SK-N-SH treated with all-trans-retinoic acid at 6 μM for 48 hours (cell line): Measurements from ENCODE around the gene EBLN2.
A peak's percentile ranks its signal among the peaks of the same experiment; 100 is the strongest.

Experiments
- ATAC-seq: fragments of 200-7000 bp; cut with Tn5 transposase; 3 replicates; pipeline ENCODE4 v1.9.1; 2020; ENCODE audit warnings: mild to moderate bottlenecking, moderate library complexity
- ARNTL ChIP-seq: fragments of 450-650 bp; formaldehyde crosslinking; IDR thresholded peaks from 2 replicates; pipeline ENCODE4 v1.5.0; 2020; ENCODE audit warnings: low read depth, mild to moderate bottlenecking, moderate library complexity, borderline replicate concordance
- BACH2 ChIP-seq: fragments of 250-450 bp; sonication (Bioruptor Pico); IDR thresholded peaks from 2 replicates; pipeline ENCODE4 v1.9.0; 2021; ENCODE audit warnings: mild to moderate bottlenecking, borderline replicate concordance
- CREB5 ChIP-seq: fragments of 250-450 bp; sonication (Bioruptor Pico); IDR thresholded peaks from 2 replicates; pipeline ENCODE4 v1.5.1; 2020; ENCODE audit warnings: low read depth, mild to moderate bottlenecking, moderate library complexity
- CSDC2 ChIP-seq: fragments of 250-450 bp; sonication (Bioruptor Pico); IDR thresholded peaks from 2 replicates; pipeline ENCODE4 v1.5.0; 2020; ENCODE audit warnings: mild to moderate bottlenecking, moderate library complexity
- ESRRG ChIP-seq: fragments of 250-450 bp; sonication (Bioruptor Pico); IDR thresholded peaks from 2 replicates; pipeline ENCODE4 v1.6.1; 2021; ENCODE audit warnings: mild to moderate bottlenecking
- GLIS3 ChIP-seq: fragments of 250-450 bp; sonication (Bioruptor Pico); IDR thresholded peaks from 2 replicates; pipeline ENCODE4 v1.5.0; 2020; ENCODE audit warnings: mild to moderate bottlenecking, moderate library complexity
- ISL1 ChIP-seq: fragments of 250-450 bp; sonication (Bioruptor Pico); IDR thresholded peaks from 2 replicates; pipeline ENCODE4 v2.1.2; 2022; ENCODE audit warnings: mild to moderate bottlenecking, moderate library complexity
- PATZ1 ChIP-seq: fragments of 250-450 bp; sonication (Bioruptor Pico); IDR thresholded peaks from 2 replicates; pipeline ENCODE4 v1.8.0; 2020; ENCODE audit warnings: mild to moderate bottlenecking, moderate library complexity, borderline replicate concordance
- POU6F1 ChIP-seq: fragments of 250-450 bp; sonication (Bioruptor Pico); IDR thresholded peaks from 2 replicates; pipeline ENCODE4 v1.8.0; 2021; ENCODE audit warnings: low read depth, mild to moderate bottlenecking, moderate library complexity, borderline replicate concordance
- RARB ChIP-seq: fragments of 250-450 bp; sonication (Bioruptor Pico); IDR thresholded peaks from 2 replicates; pipeline ENCODE4 v1.8.0; 2021; ENCODE audit warnings: mild to moderate bottlenecking, moderate library complexity
- SNAI2 ChIP-seq: fragments of 250-450 bp; sonication (Bioruptor Pico); IDR thresholded peaks from 2 replicates; pipeline ENCODE4 v1.5.0; 2020; ENCODE audit warnings: mild to moderate bottlenecking, moderate library complexity
- TCF4 ChIP-seq: fragments of 250-450 bp; sonication (Bioruptor Pico); IDR thresholded peaks from 2 replicates; pipeline ENCODE4 v1.8.0; 2021; ENCODE audit warnings: mild to moderate bottlenecking, moderate library complexity, borderline replicate concordance
- TOX ChIP-seq: fragments of 250-450 bp; sonication (Bioruptor Pico); IDR thresholded peaks from 2 replicates; pipeline ENCODE4 v1.8.0; 2021; ENCODE audit warnings: mild to moderate bottlenecking, moderate library complexity, borderline replicate concordance
- ZC3H10 ChIP-seq: fragments of 250-450 bp; sonication (Bioruptor Pico); IDR thresholded peaks from 2 replicates; pipeline ENCODE4 v1.5.1; 2021; ENCODE audit warnings: mild to moderate bottlenecking, moderate library complexity
- ZFP30 ChIP-seq: fragments of 450-650 bp; formaldehyde crosslinking; IDR thresholded peaks from 2 replicates; pipeline ENCODE4 v1.5.0; 2022; ENCODE audit warnings: mild to moderate bottlenecking, moderate library complexity
- ZNF565 ChIP-seq: fragments of 450-650 bp; formaldehyde crosslinking; conservative IDR thresholded peaks from 2 replicates; pipeline ENCODE4 v1.5.0; 2020; ENCODE audit warnings: low read depth, mild to moderate bottlenecking, moderate library complexity
- ZNF70 ChIP-seq: fragments of 450-650 bp; formaldehyde crosslinking; IDR thresholded peaks from 2 replicates; pipeline ENCODE4 v1.5.0; 2020; ENCODE audit warnings: mild to moderate bottlenecking, moderate library complexity
- ZNF8 ChIP-seq: fragments of 450-650 bp; formaldehyde crosslinking; IDR thresholded peaks from 2 replicates; pipeline ENCODE4 v1.5.0; 2020; ENCODE audit warnings: mild to moderate bottlenecking, moderate library complexity
- TF ChIP-seq, protein P1 (sequence below): fragments of 250-450 bp; sonication (Bioruptor Pico); IDR thresholded peaks from 2 replicates; pipeline ENCODE4 v1.5.0; 2020; ENCODE audit warnings: mild to moderate bottlenecking, moderate library complexity

EBLN2 gene

DNA sequence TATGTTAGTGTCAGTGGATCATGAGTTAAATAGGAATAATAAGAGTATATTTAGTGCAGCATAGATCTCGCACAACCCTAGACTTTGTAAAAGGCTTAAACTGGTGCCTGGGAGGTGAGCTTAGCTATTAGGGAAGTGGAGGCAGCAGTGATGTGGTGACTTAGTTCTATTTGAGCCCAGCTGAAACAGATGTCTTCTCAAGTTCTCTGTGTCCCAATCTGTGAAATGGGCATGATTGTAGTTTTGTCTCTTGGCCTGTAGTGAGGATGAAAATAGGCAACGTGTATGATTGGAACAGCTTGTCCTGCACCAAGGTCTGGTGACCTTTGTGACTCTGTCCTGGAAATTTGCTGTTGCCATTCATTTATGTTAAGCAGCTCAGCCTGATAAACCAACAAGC is 34.7 kb downstream of the EBLN2 start (continued):
- TF ChIP-seq TCF4, result no peak
- no peak for TF ChIP-seq ZNF8
- TF ChIP-seq ESRRG (CRISPR knock-in tag), result no peak
- no peak for TF ChIP-seq CSDC2
- TF ChIP-seq PATZ1 (CRISPR knock-in tag), result no peak
- TF ChIP-seq ZC3H10, result no peak
- no peak for TF ChIP-seq ZNF70 (CRISPR knock-in tag)
- TF ChIP-seq SNAI2 (CRISPR knock-in tag), result no peak

DNA sequence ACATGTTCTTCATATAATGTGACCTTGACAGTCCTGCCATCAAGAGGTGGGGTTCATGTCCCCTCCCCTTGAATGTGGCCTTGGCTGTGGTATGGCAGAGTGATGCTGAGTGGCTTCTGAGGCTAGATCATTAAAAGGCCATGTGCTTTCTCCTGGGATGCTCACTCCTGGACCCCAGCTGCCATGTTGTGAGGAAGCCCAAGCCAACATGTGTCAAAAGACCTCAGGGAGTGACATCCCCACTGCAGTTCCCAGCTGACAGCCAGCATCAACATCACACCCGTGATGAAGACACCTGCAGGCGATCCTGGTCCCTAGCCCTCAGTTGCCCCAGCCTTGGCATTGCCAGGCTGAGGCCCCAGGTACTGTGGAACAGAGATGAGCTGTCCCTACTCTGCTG is 36.6 kb downstream of the EBLN2 start:
- no peak for ATAC-seq
- TF ChIP-seq ZNF565 (CRISPR knock-in tag) (peak; percentile 94; the same call in 1 of the 2 replicates), ESRRG (CRISPR knock-in tag) (no peak), ZNF70 (CRISPR knock-in tag) (peak; percentile 58)
- TF ChIP-seq, protein P1, sequence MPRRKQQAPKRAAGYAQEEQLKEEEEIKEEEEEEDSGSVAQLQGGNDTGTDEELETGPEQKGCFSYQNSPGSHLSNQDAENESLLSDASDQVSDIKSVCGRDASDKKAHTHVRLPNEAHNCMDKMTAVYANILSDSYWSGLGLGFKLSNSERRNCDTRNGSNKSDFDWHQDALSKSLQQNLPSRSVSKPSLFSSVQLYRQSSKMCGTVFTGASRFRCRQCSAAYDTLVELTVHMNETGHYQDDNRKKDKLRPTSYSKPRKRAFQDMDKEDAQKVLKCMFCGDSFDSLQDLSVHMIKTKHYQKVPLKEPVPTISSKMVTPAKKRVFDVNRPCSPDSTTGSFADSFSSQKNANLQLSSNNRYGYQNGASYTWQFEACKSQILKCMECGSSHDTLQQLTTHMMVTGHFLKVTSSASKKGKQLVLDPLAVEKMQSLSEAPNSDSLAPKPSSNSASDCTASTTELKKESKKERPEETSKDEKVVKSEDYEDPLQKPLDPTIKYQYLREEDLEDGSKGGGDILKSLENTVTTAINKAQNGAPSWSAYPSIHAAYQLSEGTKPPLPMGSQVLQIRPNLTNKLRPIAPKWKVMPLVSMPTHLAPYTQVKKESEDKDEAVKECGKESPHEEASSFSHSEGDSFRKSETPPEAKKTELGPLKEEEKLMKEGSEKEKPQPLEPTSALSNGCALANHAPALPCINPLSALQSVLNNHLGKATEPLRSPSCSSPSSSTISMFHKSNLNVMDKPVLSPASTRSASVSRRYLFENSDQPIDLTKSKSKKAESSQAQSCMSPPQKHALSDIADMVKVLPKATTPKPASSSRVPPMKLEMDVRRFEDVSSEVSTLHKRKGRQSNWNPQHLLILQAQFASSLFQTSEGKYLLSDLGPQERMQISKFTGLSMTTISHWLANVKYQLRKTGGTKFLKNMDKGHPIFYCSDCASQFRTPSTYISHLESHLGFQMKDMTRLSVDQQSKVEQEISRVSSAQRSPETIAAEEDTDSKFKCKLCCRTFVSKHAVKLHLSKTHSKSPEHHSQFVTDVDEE (CRISPR knock-in tag), result no peak

GRCh38 chr3:73098873-73099272 is 37.4 kb downstream of the EBLN2 start:
- TF ChIP-seq ZFP30 (CRISPR knock-in tag) (no peak), SNAI2 (CRISPR knock-in tag) (no peak), ZC3H10 (no peak), TCF4 (no peak), ZNF8 (no peak), ARNTL (CRISPR knock-in tag) (no peak), ESRRG (CRISPR knock-in tag) (no peak), RARB (CRISPR knock-in tag) (no peak), ISL1 (CRISPR knock-in tag) (no peak), CREB5 (CRISPR knock-in tag) (no peak), CSDC2 (no peak), ZNF565 (CRISPR knock-in tag) (no peak), ZNF70 (CRISPR knock-in tag) (no peak), PATZ1 (CRISPR knock-in tag) (no peak), GLIS3 (no peak), BACH2 (no peak), TOX (no peak), POU6F1 (CRISPR knock-in tag) (no peak)
- TF ChIP-seq, protein P1 (CRISPR knock-in tag), result no peak
- ATAC-seq, result no peak
